ENCODE data around the gene ANTXRL. TPM values are rescaled to one million over a fixed set of nuclear protein-coding genes. Genes with fewer than 3 reads are reported as not detected.

ANTXRL gene
- total RNA-seq, 6 donors from 2014 or later, result not detected

DNA sequence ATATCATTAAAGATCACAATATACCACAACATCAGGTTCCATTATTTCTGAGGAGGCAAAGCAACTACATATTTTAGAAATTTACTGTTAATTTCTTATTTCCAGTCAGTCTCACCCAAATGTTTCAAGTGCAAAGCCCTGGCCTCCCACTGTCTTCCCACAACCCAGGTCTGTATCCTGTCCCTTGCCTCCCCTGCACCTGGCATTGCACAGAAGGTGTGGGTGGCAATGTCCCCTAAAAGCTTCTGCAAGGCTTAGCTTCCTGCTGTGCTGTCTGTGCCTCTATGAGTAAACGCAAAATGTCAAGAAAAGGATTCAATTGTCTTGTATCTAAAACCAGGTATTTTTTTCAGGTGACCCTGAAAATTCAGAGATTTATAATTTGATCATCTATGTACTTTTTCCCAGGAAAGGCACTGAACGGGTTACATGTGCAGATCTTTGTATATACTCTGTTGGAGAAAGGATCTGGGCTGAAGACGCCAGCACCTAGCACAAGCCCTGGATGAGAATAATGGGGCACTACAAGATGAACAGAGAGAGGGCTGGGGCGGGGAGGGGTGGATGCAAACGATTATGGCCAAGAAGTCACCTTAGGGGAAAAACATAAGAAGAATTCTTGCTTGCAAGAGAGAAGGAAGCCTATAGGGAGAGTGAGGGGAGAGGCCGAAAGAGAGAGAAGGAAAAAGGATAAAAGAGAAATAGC is 3.1 kb upstream of the ANTXRL start:
- peaks cover 19 to 38% (median 31%) of the 10 kb centered on the region in 4 donors for H3K4me1 ChIP-seq
- ATAC-seq (ENCODE audit: low FRiP score in 2 of 2) (no peak), DNase-seq (no peak)
- H3K27ac ChIP-seq, result peak overlapping the region in 1 of 4 donors; percentile 87
- H3K9me3 ChIP-seq, result no peaks in the 10 kb centered on the region
- no peaks in the 10 kb centered on the region for H3K27me3 ChIP-seq
- TF ChIP-seq POLR2A (IDR thresholded peaks at IDR 0.05) (no peak), EP300 (IDR thresholded peaks at IDR 0.05) (no peak), POLR2AphosphoS5 (IDR thresholded peaks at IDR 0.05) (no peak)
- TF ChIP-seq, protein P1, sequence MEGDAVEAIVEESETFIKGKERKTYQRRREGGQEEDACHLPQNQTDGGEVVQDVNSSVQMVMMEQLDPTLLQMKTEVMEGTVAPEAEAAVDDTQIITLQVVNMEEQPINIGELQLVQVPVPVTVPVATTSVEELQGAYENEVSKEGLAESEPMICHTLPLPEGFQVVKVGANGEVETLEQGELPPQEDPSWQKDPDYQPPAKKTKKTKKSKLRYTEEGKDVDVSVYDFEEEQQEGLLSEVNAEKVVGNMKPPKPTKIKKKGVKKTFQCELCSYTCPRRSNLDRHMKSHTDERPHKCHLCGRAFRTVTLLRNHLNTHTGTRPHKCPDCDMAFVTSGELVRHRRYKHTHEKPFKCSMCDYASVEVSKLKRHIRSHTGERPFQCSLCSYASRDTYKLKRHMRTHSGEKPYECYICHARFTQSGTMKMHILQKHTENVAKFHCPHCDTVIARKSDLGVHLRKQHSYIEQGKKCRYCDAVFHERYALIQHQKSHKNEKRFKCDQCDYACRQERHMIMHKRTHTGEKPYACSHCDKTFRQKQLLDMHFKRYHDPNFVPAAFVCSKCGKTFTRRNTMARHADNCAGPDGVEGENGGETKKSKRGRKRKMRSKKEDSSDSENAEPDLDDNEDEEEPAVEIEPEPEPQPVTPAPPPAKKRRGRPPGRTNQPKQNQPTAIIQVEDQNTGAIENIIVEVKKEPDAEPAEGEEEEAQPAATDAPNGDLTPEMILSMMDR (IDR thresholded peaks at IDR 0.05), result no peak
- WGBS, 2 donors, result 25 to 37% methylated on average over 6 of the region's 6 CpGs
- peak overlapping the region in 3 of 4 donors; percentile 53 to 81 (median 75) for H3K4me3 ChIP-seq
- no peaks in the 10 kb centered on the region for H3K36me3 ChIP-seq

DNA sequence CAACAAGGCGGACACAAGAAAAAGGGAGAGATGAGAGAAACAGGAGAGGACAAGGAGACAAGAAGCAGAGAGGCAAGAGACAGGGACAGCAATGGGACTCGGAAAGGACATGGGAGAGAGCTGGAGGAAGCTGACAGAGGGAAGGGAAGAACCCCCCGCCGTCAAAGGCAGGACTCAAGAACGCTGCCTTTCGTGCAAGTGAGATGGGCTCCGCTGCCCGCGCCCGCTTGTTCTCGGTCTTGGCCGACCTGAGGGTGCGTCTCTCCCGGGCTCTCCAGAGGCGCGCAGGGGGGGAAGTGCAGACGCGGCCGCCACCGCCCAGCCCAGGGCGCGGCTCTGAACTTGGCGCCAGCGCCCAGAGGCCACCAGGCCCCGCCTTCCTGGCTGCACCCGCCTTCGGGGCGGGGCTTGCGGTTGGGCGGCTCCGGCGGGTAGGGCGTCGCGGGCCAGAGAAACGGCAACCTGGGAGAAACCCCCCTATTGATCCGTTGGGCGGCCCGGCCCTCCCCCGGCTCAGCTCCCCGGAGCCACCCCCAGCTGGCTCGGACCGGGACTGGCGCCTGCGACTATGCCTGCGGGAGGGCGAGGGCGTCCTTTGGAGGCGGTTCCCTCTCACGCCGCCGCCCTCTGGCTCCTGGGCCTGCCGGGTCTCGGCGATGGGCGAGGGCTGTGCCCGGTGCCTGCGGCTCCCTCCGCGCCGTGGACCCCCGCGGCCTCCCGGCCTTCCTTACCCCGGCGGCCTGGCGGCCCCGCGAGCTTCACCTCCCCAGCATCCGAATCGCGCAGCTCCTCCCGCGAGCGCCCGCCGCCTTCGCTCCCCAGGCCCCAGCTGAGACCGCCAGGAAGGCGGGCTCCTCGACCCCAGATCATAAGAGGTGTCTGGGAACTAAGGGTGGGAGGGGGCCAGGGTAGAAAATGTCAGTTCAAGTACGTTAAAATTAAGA is 2.2 kb upstream of the ANTXRL start:
- DNase-seq (peak; percentile 93 to 97), ATAC-seq (ENCODE audit: low FRiP score in 2 of 2) (peak; percentile 94 to 95)
- H3K27ac ChIP-seq, result peak overlapping the region; percentile 66 to 87 (median 81)
- peak in 1 of 2 donors; percentile 40 for TF ChIP-seq POLR2AphosphoS5 (IDR thresholded peaks at IDR 0.05)
- TF ChIP-seq EP300 (IDR thresholded peaks at IDR 0.05), result no peak
- TF ChIP-seq, protein P1 (IDR thresholded peaks at IDR 0.05), result peak in 2 of 6 experiments; percentile 12 to 18
- peak in 1 of 4 donors; percentile 68 for TF ChIP-seq POLR2A (IDR thresholded peaks at IDR 0.05)
- WGBS, 2 donors, result 2 to 4% methylated on average over 15 to 57 of the region's 82 CpGs
- no peaks in the 10 kb centered on the region for H3K27me3 ChIP-seq
- no peaks in the 10 kb centered on the region for H3K36me3 ChIP-seq
- peaks cover 19 to 38% (median 31%) of the 10 kb centered on the region in 4 donors for H3K4me1 ChIP-seq
- no peaks in the 10 kb centered on the region for H3K9me3 ChIP-seq
- H3K4me3 ChIP-seq, result peak overlapping the region; percentile 53 to 81 (median 65)

DNA sequence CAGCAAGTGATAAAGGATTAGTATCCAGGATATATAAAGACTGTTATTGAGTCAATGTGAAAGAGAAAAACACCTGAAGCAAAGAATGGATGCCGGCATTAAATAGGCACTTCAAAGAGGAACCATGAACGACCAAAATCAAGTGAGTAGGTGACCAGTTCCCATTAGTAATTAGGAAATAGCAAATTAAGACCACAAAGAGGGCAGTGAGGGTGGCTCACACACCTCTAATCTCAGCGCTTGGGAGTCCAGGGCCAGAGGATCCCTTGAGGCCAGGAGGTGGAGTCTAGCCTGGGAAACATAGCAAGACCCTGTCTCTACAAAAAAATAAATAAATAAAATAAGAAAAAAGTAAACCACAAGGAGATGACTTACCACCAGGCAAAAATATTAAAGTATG is 1.5 kb upstream of the ANTXRL start:
- Histone ChIP-seq H3K27ac (peak overlapping the region in 2 of 4 donors; percentile 77 to 87), H3K27me3 (no peaks in the 10 kb centered on the region), H3K4me3 (peak overlapping the region in 3 of 4 donors; percentile 53 to 81 (median 75)), H3K36me3 (no peaks in the 10 kb centered on the region), H3K4me1 (peaks cover 19 to 38% (median 31%) of the 10 kb centered on the region in 4 donors), H3K9me3 (no peaks in the 10 kb centered on the region)
- WGBS, 2 donors, result 46 to 55% methylated on average over 3 of the region's 3 CpGs
- peak in 1 of 2 donors; percentile 18 for DNase-seq
- ATAC-seq (ENCODE audit: low FRiP score in 2 of 2), result no peak
- TF ChIP-seq POLR2AphosphoS5 (IDR thresholded peaks at IDR 0.05), result no peak

DNA sequence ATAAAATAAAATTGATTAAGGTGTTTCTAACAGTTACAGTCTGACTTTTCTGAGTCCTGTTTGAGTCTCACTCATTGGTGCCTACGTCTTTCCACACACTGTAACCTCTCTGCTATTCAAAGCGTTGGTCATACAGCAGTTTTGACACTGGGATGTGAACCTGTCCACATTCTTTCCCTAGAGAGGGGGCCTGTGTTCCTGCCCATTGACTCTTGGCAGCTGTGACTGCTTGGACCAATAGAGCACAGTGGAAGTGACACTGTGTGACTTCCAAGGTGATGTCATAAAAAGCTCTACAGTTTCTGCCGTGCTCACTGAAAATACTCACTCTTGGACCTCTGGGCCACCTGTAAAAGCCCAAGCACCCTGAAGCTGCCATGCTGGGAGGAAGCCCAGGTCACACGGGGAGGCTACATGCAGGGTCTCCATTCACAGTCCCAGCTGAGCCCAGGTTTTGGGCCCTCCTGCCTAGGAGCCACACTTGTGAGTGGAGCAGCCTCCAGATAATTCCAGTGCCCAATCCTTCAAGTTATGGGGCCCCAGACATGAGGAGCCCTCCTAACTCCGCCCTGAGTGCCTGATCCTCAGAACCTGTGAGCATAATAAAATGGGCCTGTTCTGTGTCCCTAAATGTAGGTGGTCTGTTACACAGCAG is 704 bp upstream of the ANTXRL start:
- TF ChIP-seq POLR2A (IDR thresholded peaks at IDR 0.05) (no peak), EP300 (IDR thresholded peaks at IDR 0.05) (no peak), POLR2AphosphoS5 (IDR thresholded peaks at IDR 0.05) (no peak)
- no peak overlapping the region for H3K27ac ChIP-seq
- 90 to 93% methylated on average over 3 to 5 of the region's 5 CpGs for WGBS, 2 donors
- no peak overlapping the region for H3K4me3 ChIP-seq
- peaks cover 19 to 38% (median 31%) of the 10 kb centered on the region in 4 donors for H3K4me1 ChIP-seq
- no peaks in the 10 kb centered on the region for H3K36me3 ChIP-seq
- H3K9me3 ChIP-seq, result no peaks in the 10 kb centered on the region
- no peaks in the 10 kb centered on the region for H3K27me3 ChIP-seq
- ATAC-seq (ENCODE audit: low FRiP score in 2 of 2) (no peak), DNase-seq (peak in 1 of 2 donors; percentile 18)

DNA sequence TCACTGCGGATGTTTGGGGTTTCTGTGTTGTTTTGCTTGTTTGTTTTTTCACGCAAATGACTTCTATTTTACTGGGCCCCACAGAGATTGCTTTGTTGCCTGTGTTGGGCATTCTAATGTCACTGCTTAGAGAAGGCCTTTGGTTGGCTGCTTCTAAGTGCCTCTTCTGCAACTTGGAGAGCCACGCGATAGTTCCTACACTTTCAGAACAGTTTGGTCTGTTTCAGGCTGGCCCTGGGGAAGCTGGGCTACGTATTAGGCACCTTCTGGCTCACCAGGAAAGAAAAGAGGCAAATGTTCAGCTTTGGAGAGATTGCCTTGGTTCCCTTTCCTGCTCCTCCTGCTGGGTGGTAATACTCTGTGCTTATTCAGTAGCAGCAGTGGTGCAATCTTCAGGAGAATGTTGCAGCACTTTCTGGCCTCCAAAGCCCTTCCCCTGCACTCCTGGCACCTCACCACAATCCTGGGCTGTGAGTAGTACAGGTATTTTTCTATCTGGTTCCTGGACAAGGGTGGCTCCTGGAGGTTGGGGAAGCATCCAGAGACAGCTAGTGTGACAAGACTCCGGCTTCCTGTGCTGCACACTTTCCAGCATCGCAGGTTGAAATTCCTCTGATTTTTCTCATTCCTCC is 1.2 kb downstream of the ANTXRL start:
- no peak for TF ChIP-seq EP300 (IDR thresholded peaks at IDR 0.05)
- no peak for TF ChIP-seq POLR2A (IDR thresholded peaks at IDR 0.05)
- TF ChIP-seq POLR2AphosphoS5 (IDR thresholded peaks at IDR 0.05), result no peak
- TF ChIP-seq, protein P1 (IDR thresholded peaks at IDR 0.05), result no peak
- Histone ChIP-seq H3K27ac (peak overlapping the region in 2 of 4 donors; percentile 26 to 54), H3K27me3 (no peaks in the 10 kb centered on the region), H3K9me3 (no peaks in the 10 kb centered on the region), H3K4me3 (no peak overlapping the region), H3K4me1 (peaks cover 18 to 36% (median 27%) of the 10 kb centered on the region in 4 donors), H3K36me3 (no peaks in the 10 kb centered on the region)
- DNase-seq (peak in 1 of 2 donors; percentile 79), ATAC-seq (ENCODE audit: low FRiP score in 2 of 2) (peak in 1 of 2 donors; percentile 42)
- 74 to 83% methylated on average over 7 of the region's 7 CpGs for WGBS, 2 donors
